Erythroblast (primary cell): ENCODE results near the gene NHLRC2.

ENCODE experiments used
- GATA1 ChIP-seq: IDR thresholded peaks from 2 replicates; pipeline ENCODE4 v1.6.1; 2011; ENCODE audit warnings: low read depth, mild to moderate bottlenecking, control low read depth, low read length, moderate library complexity
- POLR2A ChIP-seq: IDR thresholded peaks from 2 replicates; pipeline ENCODE4 v1.6.1; 2011; ENCODE audit warnings: mild to moderate bottlenecking, low read length

DNA sequence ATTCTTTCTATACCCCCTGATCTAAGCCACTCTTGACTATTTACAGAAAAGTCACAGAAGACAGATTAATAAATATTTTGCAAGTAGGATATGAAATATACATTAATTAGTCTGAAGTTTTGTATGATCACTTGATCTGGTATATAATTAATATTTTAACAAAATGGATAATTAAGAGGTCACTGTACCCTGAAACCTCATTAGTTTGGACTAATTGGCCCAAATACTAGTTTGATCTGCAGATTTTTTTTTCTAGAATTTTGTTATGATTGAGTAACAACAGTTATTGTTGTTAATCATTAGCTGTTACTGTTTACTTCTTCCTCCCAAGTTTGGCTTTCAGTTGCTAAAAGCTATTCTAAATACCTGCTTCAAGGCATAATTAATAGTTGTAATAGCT is 2.7 kb downstream of the NHLRC2 start:
- TF ChIP-seq POLR2A (no peak), GATA1 (no peak)
